Measurements from ENCODE around the gene LRRC34.

The LRRC34 gene

DNA sequence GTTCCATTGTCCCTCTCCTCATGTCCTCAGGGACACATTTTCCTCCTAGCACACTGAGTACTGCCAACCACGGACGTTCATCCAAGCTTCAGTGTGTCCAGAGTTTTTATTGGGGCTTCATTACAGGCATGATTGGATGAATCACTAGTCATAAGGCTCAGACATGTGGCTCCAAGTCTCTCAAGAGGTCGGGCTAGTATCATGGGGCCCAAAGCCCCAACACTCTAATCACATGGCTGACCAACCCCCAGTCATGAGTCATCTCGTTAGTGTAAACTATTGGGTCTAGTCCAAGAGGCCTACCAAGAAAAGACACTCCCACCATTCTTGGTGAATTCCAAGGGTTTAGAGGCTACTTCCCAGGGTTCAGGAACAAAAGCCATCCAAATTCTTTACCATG lies 52.2 kb downstream of the LRRC34 start:
- in situ Hi-C loops (cut with HindIII; ENCODE audit: low sequenced_read_pairs): no loop called here
- TF ChIP-seq, protein P1, sequence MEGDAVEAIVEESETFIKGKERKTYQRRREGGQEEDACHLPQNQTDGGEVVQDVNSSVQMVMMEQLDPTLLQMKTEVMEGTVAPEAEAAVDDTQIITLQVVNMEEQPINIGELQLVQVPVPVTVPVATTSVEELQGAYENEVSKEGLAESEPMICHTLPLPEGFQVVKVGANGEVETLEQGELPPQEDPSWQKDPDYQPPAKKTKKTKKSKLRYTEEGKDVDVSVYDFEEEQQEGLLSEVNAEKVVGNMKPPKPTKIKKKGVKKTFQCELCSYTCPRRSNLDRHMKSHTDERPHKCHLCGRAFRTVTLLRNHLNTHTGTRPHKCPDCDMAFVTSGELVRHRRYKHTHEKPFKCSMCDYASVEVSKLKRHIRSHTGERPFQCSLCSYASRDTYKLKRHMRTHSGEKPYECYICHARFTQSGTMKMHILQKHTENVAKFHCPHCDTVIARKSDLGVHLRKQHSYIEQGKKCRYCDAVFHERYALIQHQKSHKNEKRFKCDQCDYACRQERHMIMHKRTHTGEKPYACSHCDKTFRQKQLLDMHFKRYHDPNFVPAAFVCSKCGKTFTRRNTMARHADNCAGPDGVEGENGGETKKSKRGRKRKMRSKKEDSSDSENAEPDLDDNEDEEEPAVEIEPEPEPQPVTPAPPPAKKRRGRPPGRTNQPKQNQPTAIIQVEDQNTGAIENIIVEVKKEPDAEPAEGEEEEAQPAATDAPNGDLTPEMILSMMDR (IDR thresholded peaks at IDR 0.05; ENCODE audit: low read depth, low read length, missing control alignments): no peak
- no peak overlapping the region for H3K4me3 ChIP-seq (ENCODE audit: low read depth, low read length)
- no peak for DNase-seq (ENCODE audit: low read depth)

GRCh38 chr3:169759256-169759655 lies 53.4 kb downstream of the LRRC34 start:
- no peak overlapping the region for H3K4me3 ChIP-seq (ENCODE audit: low read depth, low read length)
- TF ChIP-seq, protein P1 (IDR thresholded peaks at IDR 0.05; ENCODE audit: low read depth, low read length, missing control alignments): no peak
- in situ Hi-C loops (cut with HindIII; ENCODE audit: low sequenced_read_pairs): no loop called here
- DNase-seq (ENCODE audit: low read depth): no peak

- DNase-seq (ENCODE audit: low read depth): no peak
- in situ Hi-C loops (cut with HindIII; ENCODE audit: low sequenced_read_pairs): no loop called here
- no peak overlapping the region for H3K4me3 ChIP-seq (ENCODE audit: low read depth, low read length)
- TF ChIP-seq, protein P1 (IDR thresholded peaks at IDR 0.05; ENCODE audit: low read depth, low read length, missing control alignments): no peak
Measured at GRCh38 chr3:169758359-169758994, 54.2 kb downstream of the LRRC34 start.

DNA sequence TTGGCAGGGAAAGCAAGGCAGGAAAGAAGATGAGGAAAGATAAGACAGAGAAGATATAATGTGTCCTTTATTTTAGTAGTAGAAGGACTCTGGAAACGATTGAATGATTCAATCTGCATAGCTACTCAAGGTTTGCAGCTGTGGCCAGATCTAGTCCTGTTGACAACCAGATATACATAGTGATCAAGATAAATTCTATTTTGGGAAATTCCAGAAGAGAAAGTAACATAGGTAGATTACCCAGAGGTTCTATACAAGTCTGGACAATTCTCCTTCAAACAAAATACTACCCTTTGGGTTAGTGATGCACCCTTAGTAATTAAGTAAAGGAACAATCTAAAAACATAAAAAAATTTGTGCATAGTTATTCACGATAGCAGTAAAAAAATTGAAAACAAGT lies 57.2 kb downstream of the LRRC34 start:
- in situ Hi-C loops (cut with HindIII; ENCODE audit: low sequenced_read_pairs): no loop called here
- no peak overlapping the region for H3K4me3 ChIP-seq (ENCODE audit: low read depth, low read length)

GRCh38 chr3:169754711-169755110 lies 58.0 kb downstream of the LRRC34 start:
- H3K4me3 ChIP-seq (ENCODE audit: low read depth, low read length): no peak overlapping the region
- in situ Hi-C loops (cut with HindIII; ENCODE audit: low sequenced_read_pairs): no loop called here
- TF ChIP-seq, protein P1 (IDR thresholded peaks at IDR 0.05; ENCODE audit: low read depth, low read length, missing control alignments): no peak
- DNase-seq (ENCODE audit: low read depth): no peak

More for the DNA sequence above, 57.2 kb downstream of the LRRC34 start:
- TF ChIP-seq, protein P1 (IDR thresholded peaks at IDR 0.05; ENCODE audit: low read depth, low read length, missing control alignments): no peak
- DNase-seq (ENCODE audit: low read depth): no peak

DNA sequence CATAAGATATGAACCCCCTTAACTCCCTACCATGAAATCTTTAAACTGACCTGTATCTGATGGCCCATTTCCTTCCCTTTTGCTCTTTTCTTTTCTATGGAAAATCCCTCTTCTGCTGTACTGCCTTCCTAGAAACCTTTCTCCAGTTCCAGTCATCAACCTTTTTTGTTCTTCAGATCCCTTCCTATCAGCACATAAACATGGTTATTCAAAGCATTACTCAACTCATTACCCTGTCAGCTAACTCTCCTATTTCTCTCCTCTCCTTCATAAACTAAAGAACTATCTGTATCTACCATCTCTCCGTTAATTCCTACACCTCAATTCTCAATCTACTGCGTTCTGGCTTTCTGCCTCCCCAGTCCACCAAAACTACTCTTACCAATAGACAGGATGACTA lies 60.8 kb downstream of the LRRC34 start:
- in situ Hi-C loops (cut with HindIII; ENCODE audit: low sequenced_read_pairs): no loop called here
- TF ChIP-seq, protein P1 (IDR thresholded peaks at IDR 0.05; ENCODE audit: low read depth, low read length, missing control alignments): no peak

More for the DNA sequence above, 60.8 kb downstream of the LRRC34 start:
- H3K4me3 ChIP-seq (ENCODE audit: low read depth, low read length): no peak overlapping the region
- DNase-seq (ENCODE audit: low read depth): no peak
